Right ventricle myocardium inferior (tissue), 1 donor: ENCODE measurements around the gene NFIX. TPM values are rescaled to one million over a fixed set of nuclear protein-coding genes. Genes with fewer than 3 reads are reported as not detected.

Experiments used
- ATAC-seq: fragments of 200-7000 bp; cut with Tn5 transposase; one replicate; pipeline ENCODE4 v1.9.1; 2020; ENCODE audit warnings: mild to moderate bottlenecking, moderate library complexity
- DNase-seq: peaks from one replicate; pipeline ENCODE4 v3.0.0; 2021; ENCODE audit errors: missing footprints
- intact Hi-C: fragments of 100-400 bp; cut with DNase I; formaldehyde crosslinking; loops from one replicate; pipeline ENCODE4 v1.11.0; 2022
- total RNA-seq: library from RNA; stranded (reverse); fragmentation: NEBNext Ultra II Directional; extraction: Animal tissue kit (Norgen Biotek cat#: 25700); gene quantifications from one replicate; pipeline ENCODE4 v1.2.1, GENCODE V29; 2021
- donor health status: DM: no; HTN: yes; CAD: no; lungs with severe emphysema.

NFIX gene
- total RNA-seq, 1 donor from 2014 or later, result 159 TPM

DNA sequence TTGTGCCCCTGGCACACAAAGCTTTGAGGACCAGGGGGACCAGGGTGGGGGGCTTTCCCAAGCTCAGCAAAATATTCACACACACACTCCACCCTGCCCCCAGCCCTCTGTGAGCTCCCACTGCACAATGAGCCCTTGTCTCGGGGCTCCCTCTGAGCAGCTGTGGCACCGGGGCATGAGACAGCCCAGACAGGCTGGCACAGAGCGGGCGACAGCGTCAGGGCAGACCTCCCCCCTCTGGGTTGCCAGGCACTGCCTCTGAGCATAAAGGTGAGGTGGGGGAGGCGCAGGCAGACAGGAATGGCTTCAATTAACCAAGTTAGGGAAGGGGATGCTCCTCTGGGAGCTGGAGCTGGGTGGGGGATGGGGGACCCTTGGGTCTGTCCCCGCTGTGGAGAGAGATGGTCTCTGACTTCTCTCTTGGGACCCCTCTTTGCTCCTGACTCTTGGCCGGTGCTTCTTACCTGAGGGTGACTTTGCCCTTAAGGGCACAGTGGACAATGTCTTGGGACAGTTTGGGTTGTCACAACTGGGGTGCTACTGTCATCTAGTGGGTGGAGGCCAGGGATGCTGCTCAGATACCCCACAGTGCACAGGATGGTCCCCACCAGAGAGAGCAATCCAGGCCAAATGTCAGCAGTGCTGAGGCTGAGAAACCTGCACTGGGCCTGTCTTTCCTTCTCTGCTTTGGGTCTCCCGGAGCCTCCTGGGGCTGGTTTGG lies 77.1 kb downstream of the NFIX start:
- no peak for ATAC-seq

DNA sequence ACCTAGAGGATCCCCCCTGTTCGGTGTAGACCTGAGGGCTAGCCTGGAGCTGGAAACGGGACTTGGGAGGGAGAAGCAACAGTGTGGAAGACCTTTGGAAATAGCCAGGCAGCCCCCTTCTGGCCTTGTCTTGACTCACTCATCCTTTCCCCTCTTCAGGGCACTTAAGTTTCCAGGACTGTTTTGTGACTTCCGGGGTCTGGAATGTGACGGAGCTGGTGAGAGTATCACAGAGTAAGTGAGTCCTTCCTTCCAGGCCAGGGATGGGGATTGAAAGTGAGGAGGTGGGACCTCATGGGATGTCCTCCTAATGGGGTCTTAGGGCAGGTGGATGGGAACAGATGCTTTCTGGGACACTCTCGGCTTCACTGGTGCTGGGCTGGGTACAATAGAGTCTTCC lies 78.0 kb downstream of the NFIX start:
- intact Hi-C loops, result no loop called here
- DNase-seq (no peak), ATAC-seq (no peak)

More for the DNA sequence above, 77.1 kb downstream of the NFIX start:
- intact Hi-C loops, result no loop called here
- DNase-seq, result no peak

GRCh38 chr19:13074378-13074777 lies 79.1 kb downstream of the NFIX start:
- ATAC-seq, result no peak
- intact Hi-C loops, result no loop called here
- no peak for DNase-seq

DNA sequence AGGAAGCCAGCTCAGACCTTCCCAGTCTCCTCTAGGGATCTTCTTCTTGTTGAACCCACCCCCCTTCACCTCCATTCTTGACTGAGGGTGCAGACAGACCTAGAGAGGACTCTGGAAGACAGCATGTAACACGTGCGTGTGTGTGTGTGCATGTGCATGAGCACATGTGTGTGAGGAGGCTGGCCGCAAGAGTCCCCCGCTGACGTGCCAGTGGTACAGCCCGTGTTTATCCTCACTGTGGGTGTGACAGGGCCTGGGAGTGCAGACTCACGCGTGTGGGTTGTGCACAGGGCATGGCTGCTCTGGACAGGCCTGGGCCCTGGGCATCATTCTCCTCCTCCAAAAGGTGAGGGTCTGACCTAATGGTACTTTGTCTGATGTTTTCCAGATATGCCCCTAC lies 81.0 kb downstream of the NFIX start:
- ATAC-seq, result no peak
- intact Hi-C loops, result no loop called here

GRCh38 chr19:13076787-13077186 lies 81.5 kb downstream of the NFIX start:
- intact Hi-C loops, result no loop called here
- no peak for ATAC-seq
- DNase-seq, result no peak

More for the DNA sequence above, 81.0 kb downstream of the NFIX start:
- no peak for DNase-seq

DNA sequence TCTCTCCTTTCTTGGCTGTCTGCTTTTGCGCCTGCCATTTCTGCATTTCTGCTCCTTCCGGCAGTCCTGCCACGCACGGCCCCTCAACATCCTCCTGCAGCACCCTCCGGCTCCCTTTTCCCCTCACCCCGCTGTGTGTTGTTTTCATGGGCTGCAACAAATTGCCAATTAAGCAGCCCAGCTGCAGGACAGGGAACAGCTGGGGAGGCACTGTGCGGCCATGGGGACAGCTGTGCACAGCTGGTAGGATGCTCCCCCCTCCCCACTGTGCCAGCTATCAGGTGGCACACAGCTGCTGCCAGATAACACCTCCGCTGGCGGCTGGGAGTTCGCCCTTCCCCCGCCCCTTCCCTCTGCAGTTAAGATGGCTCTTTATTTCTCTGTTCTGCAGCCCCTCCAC lies 82.0 kb downstream of the NFIX start:
- ATAC-seq (no peak), DNase-seq (peak; percentile 58)
- intact Hi-C loops, result no loop called here

DNA sequence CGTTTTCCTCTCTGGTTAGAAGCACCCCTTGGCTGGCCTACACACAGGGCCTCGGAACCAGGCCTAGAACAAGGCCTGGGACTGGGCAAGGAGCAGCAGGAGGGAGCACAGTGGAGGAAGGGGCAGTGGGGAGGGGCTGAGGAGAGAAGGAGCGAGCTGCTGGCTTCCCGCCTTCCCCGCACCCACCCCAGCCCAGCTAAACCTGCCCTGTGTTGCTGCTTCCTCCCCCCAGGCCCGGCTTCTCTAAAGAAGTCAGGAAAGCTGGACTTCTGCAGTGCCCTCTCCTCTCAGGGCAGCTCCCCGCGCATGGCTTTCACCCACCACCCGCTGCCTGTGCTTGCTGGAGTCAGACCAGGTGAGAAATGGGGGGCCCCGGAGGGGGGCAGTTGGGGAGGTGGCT lies 83.1 kb downstream of the NFIX start:
- intact Hi-C loops, result no loop called here
- no peak for DNase-seq
- ATAC-seq, result no peak

- ATAC-seq, result peak; percentile 48
- DNase-seq, result no peak
- intact Hi-C loops, result no loop called here
These were observed 83.7 kb downstream of the NFIX start for GRCh38 chr19:13078897-13079541.

DNA sequence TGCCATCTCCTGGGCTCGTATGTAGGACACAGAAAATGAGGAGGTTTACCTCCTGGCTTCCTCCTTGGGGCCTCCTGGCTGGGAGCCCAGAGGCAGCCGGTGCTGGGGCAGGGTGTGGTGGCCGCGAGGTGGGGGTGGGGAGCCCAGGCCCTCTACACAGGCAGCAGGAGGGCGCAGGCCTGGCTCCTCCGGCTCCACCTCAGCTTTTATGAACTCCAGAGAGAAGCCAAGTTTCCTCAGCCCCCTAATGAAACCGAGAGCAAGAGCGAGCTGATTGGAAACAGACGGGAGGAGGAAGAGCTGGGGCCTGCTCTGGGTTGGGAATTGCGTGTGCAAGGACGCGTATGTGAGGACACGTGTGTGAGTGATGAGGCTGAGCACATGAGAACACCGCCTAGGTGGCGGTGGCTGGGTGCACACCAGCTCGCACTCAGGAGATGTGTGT lies 84.3 kb downstream of the NFIX start:
- DNase-seq (peak; percentile 77), ATAC-seq (peak; percentile 29)
- intact Hi-C loops, result no loop called here

DNA sequence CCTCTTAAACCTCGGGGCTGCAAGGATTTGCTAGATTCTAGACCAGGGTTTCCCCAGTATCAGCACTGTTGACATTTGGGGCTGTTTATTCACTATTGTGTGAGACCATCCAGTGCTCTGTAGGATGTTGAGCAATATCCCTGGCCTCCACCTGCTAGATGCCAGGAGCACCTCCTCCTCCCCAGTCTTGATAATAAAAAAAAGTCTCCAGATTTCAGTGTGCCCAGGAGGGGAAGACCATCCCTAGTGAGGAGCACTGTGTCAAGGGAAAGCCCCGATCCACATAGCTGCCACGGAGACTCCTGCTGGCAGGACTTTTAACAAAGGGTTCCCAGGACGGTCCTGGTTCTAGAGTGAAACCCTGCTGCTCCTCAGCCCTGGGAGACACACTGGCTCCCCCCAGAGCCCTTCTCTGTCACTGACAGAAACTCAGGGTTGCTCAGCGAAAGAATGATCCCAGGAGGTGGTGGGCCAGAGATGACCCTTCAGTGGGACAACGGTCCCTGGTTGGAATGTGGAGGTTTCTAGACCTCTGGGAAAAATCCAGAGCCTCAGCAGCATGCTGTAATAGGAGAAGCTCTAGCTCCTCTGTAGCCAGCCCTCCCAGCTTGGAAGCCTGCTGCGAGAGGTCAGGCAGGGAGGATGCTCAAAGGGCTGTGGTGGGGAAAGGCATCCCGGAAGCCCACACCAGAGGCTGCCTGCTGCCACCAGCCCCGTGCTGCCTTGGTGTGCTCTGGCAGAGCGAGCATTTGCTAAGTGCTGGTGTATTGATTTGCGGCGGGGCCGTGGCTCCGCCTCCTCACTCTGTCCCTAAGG lies 87.1 kb downstream of the NFIX start:
- no peak for DNase-seq
- peak; percentile 51 for ATAC-seq
- intact Hi-C loops, result no loop called here

DNA sequence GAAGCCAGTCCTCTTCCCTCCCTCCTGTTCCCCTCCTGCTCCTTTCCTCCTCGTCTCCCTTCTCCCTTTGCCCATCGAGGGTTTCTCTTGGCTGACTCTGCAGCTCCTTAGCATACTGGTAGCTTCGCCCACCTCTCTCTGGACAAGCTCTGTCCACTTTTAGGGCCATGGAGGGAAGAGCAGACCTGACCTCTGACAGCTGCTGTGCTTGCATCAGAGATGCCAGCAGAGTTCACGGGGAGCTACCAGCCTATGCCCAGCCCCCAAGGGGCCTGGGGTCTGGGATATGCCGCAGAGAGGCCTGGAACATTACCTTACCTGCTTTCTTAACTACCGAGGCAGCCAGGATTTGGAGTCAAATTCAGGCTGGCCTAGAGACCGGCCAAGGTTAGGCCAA lies 87.7 kb downstream of the NFIX start:
- no peak for DNase-seq
- intact Hi-C loops, result no loop called here
- no peak for ATAC-seq

DNA sequence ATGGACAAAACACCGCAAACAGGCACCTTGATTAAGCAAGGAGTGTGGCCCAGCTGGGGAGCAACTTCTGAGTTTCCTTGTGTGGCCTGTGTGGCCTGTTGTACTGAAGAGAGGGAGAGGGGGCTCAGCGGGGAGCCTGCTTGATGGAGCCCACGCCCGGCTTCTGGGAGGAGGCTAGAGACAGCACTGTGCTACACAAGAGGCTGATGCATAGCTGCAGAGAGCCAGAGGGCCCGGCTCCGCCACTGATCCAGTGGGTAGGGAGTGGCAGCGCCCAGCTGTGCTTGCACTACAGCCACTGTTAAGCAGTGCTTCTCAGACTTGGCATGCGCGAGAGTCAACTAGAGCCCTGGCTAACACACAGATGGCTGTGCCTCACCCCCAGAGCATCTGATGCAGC lies 88.4 kb downstream of the NFIX start:
- intact Hi-C loops, result no loop called here
- DNase-seq (peak; percentile 68), ATAC-seq (no peak)

- ATAC-seq, result no peak
- intact Hi-C loops, result no loop called here
- no peak for DNase-seq
These were observed 90.4 kb downstream of the NFIX start for GRCh38 chr19:13085666-13086065.

- ATAC-seq (no peak), DNase-seq (no peak)
- intact Hi-C loops, result no loop called here
These were observed 91.1 kb downstream of the NFIX start for GRCh38 chr19:13086341-13086740.

DNA sequence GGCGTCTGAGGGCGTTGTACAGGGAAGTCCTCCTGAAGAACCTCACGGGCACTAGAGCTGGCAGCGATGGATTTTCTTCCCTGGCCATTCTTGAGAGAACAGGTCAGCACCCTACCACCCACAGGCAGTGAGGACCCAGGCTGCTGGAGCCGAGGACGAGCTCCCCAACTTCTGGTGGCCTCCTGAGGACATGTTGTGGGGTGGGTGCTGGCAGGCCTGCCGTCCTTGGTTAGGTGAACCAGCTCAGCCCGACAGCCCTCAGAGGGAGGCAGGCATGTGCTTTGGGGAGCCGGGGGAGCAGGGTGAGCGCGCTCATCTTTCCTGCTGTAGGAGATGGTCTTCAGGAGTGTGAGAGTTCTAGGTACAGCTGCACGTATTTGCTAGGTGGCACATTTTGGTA lies 92.0 kb downstream of the NFIX start:
- DNase-seq (no peak), ATAC-seq (no peak)
- intact Hi-C loops, result no loop called here

GRCh38 chr19:13087795-13088537 lies 92.7 kb downstream of the NFIX start:
- no peak for DNase-seq
- intact Hi-C loops, result no loop called here
- ATAC-seq, result no peak

GRCh38 chr19:13089139-13089856 lies 94.0 kb downstream of the NFIX start:
- DNase-seq (no peak), ATAC-seq (no peak)
- intact Hi-C loops, result no loop called here

DNA sequence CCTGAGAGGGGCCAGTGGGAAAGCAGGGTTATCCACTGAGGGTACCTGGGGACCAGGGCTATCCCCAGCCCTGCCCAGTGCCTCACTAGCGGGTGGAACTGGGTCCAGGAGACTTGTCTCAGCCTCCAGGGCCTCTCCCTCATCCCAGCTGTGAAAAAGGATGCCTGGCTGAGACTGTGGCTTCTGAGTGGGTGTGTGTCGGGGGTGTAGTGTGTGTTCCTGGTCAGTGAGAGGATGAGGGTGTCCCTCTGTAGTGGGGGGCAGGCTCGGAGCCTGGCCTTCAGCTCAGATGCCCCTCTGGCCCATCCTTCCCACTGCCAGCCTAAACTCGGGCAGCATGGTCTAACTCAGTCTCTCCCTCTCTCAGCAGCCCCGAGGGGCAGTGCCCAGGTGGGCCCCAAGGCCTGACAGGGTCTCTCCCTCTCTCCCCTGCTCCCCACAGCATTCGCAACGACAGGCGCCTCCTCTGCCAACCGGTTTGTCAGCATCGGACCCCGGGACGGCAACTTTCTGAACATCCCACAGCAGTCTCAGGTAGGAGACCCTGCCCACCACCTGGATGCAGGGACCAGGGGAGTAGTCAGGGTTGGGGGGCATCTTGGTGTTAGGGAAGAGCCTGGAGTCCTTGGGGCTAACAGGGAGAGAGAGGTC lies 94.7 kb downstream of the NFIX start:
- no peak for DNase-seq
- ATAC-seq, result no peak
- intact Hi-C loops, result no loop called here
